PC-9 (cell line): ENCODE data around the gene AKR1B15.
"Not testable (repeated sequence)": the region's sequence is repeated elsewhere in the genome, so short reads cannot be mapped to it uniquely, and the experiment has no call there.

Experiments used
- CTCF ChIP-seq: fragments of 200-600 bp; sonication (generic); conservative IDR thresholded peaks from 2 replicates; pipeline ENCODE4 v1.6.1; 2017; ENCODE audit warnings: mixed run types, antibody characterized with exemption, mild to moderate bottlenecking, moderate library complexity
- EZH2 ChIP-seq: fragments of 200-600 bp; sonication (generic); IDR thresholded peaks from 2 replicates; pipeline ENCODE4 v1.8.0; 2017; ENCODE audit warnings: antibody characterized with exemption, low read depth

- not testable (repeated sequence) for TF ChIP-seq CTCF, EZH2
Measured at GRCh38 chr7:134526552-134527248, 22.2 kb upstream of the AKR1B15 start.
